Measurements from ENCODE around the gene PLB1. TPM values are rescaled to one million over a fixed set of nuclear protein-coding genes. Genes with fewer than 3 reads are reported as not detected.

Gene PLB1
- total RNA-seq, 2 donors from 2014 or later: 2.1 to 3.0 TPM

DNA sequence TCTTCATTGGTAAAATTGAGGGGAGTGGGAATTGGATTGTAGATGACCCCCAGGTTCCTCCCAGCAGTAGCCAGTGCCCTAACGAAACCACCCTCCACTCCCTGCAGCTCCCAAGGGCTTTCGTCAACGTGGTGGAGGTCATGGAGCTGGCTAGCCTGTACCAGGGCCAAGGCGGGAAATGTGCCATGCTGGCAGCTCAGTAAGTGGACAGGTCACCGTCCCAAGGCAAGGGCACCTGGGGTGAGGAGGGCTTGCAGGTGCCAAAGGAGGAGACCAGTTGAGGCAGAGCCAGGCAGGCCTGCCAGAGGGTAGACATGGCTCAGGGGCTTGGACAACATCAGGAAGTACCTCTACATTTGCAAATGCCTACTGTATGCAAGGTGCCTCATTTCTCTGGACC, 133.1 kb downstream of the PLB1 start:
- H3K9me3 ChIP-seq: no peaks in the 10 kb centered on the region
- H3K4me3 ChIP-seq: no peak overlapping the region
- no peaks in the 10 kb centered on the region for H3K36me3 ChIP-seq
- H3K27ac ChIP-seq: peak overlapping the region; percentile 86 to 92
- TF ChIP-seq, protein P1, sequence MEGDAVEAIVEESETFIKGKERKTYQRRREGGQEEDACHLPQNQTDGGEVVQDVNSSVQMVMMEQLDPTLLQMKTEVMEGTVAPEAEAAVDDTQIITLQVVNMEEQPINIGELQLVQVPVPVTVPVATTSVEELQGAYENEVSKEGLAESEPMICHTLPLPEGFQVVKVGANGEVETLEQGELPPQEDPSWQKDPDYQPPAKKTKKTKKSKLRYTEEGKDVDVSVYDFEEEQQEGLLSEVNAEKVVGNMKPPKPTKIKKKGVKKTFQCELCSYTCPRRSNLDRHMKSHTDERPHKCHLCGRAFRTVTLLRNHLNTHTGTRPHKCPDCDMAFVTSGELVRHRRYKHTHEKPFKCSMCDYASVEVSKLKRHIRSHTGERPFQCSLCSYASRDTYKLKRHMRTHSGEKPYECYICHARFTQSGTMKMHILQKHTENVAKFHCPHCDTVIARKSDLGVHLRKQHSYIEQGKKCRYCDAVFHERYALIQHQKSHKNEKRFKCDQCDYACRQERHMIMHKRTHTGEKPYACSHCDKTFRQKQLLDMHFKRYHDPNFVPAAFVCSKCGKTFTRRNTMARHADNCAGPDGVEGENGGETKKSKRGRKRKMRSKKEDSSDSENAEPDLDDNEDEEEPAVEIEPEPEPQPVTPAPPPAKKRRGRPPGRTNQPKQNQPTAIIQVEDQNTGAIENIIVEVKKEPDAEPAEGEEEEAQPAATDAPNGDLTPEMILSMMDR (IDR thresholded peaks at IDR 0.05): no peak
- H3K27me3 ChIP-seq: no peaks in the 10 kb centered on the region
- H3K4me1 ChIP-seq: peaks cover 0 to 48% of the 10 kb centered on the region in 2 donors
- DNase-seq (ENCODE audit: low spot score): no peak

DNA sequence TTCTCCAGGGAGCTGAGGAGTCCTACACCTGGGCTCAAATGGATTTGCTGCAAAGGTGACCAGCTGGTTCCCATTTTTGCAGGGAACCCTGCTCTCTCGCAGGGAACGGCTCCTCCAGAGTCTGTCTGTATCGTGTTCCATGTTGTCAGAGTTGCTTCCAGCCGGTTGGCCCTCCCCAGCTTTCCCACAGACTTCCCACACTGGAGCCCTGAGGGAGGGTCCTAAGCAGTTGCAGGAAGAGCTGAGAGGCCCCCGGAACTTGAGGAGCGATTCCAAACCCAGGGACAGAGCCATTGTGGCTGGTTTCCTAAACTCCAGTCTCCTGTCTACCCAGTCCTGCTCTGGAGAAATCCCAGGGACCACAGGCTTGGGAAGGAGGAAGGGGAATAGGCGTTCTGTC, 134.1 kb downstream of the PLB1 start:
- peaks cover 0 to 50% of the 10 kb centered on the region in 2 donors for H3K4me1 ChIP-seq
- no peak for DNase-seq (ENCODE audit: low spot score)
- TF ChIP-seq, protein P1 (IDR thresholded peaks at IDR 0.05): no peak
- no peak overlapping the region for H3K4me3 ChIP-seq
- no peaks in the 10 kb centered on the region for H3K36me3 ChIP-seq
- H3K9me3 ChIP-seq: no peaks in the 10 kb centered on the region
- no peaks in the 10 kb centered on the region for H3K27me3 ChIP-seq
- peak overlapping the region; percentile 40 to 48 for H3K27ac ChIP-seq

DNA sequence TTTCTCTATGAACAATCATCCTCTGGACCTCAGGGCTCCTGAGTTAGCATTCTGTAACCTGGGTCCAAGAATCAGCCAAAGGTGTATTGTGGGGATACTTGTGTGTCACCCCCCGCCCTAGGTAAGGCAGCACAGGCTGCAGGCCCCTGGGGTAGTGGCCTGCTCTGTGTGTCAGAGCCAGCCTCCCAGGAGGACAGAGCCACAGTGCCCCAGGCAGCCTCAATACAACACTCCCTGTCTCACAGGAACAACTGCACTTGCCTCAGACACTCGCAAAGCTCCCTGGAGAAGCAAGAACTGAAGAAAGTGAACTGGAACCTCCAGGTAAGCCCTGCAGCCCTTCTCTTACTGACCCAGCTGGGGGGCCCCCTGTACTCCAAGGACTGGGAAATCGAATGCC, 134.5 kb downstream of the PLB1 start:
- H3K4me1 ChIP-seq: peaks cover 0 to 50% of the 10 kb centered on the region in 2 donors

DNA sequence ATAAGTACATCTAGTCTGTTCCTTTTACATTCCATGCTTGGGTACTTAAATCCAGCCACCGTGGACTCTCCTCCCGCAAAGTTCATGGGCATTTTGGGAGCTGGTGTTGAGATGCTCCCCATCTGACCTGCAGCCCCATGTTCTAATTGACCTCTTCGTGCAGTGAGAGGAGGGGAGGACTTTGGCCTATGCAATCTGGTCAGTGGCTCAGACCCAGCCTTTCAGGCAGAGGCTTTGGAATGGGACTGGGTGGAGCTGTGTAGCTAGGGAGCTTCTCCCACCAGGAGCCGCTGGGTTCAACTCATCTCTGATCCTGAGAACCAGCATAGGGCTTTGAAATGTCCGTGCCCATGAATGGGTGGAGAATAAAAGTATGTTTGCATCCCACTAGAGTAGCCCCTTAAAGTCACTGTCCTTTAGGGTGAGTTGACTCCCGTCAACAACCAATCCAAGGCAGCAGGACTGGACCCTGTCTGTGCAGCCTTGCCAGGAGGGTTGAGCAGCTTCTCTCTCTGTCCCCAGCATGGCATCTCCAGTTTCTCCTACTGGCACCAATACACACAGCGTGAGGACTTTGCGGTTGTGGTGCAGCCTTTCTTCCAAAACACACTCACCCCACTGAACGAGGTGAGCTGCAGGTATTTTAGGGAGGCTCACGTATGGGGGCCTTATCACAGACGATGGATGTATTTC, 135.8 kb downstream of the PLB1 start:
- Histone ChIP-seq H3K27ac (peak overlapping the region in 1 of 2 donors; percentile 16), H3K36me3 (no peaks in the 10 kb centered on the region), H3K9me3 (no peaks in the 10 kb centered on the region), H3K4me1 (peaks cover 0 to 52% of the 10 kb centered on the region in 2 donors), H3K27me3 (no peaks in the 10 kb centered on the region), H3K4me3 (no peak overlapping the region)
- TF ChIP-seq, protein P1 (IDR thresholded peaks at IDR 0.05): no peak
- no peak for DNase-seq (ENCODE audit: low spot score)

More for the DNA sequence above, 134.5 kb downstream of the PLB1 start:
- Histone ChIP-seq H3K27me3 (no peaks in the 10 kb centered on the region), H3K27ac (peak overlapping the region; percentile 40 to 48), H3K36me3 (no peaks in the 10 kb centered on the region), H3K9me3 (no peaks in the 10 kb centered on the region), H3K4me3 (no peak overlapping the region)
- TF ChIP-seq, protein P1 (IDR thresholded peaks at IDR 0.05): no peak
- no peak for DNase-seq (ENCODE audit: low spot score)

DNA sequence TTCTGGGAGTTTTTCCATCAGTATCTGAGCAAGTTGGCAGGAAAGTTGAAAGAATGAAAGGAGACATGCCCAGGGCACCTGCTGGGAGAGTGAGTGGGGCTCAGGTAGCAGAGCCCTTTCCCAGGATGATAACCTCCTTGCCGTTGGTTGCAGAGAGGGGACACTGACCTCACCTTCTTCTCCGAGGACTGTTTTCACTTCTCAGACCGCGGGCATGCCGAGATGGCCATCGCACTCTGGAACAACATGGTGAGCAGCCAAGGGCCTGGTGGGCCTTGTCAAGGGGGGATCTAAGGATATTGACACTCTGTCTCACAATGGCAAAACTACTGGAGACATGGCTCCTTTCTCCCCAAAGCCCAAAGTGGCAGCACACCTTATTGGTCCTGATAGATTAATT, 136.9 kb downstream of the PLB1 start:
- TF ChIP-seq, protein P1 (IDR thresholded peaks at IDR 0.05): no peak
- DNase-seq (ENCODE audit: low spot score): no peak
- H3K4me1 ChIP-seq: peaks cover 0 to 42% of the 10 kb centered on the region in 2 donors
- H3K4me3 ChIP-seq: no peak overlapping the region
- no peaks in the 10 kb centered on the region for H3K36me3 ChIP-seq
- peak overlapping the region; percentile 44 to 81 for H3K27ac ChIP-seq
- no peaks in the 10 kb centered on the region for H3K27me3 ChIP-seq
- H3K9me3 ChIP-seq: no peaks in the 10 kb centered on the region

DNA sequence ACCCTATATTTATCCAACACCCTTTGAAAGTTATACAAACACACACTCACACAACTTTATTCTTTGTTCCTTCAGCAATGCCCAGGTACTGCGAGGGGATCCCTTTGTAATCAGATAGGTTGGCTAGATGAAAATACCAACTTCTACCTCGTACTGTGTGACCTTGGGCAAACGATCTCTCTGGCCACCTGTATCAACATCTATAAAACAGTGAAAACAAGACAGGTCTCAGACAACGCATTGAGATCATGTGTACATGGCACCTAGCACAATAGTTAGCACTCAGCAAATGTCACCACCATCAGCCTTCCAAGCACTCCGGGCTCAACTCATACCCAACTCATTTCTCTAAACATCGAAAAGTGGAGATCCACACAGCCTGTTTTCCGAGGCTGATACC, 137.3 kb downstream of the PLB1 start:
- H3K4me3 ChIP-seq: no peak overlapping the region
- no peaks in the 10 kb centered on the region for H3K27me3 ChIP-seq
- TF ChIP-seq, protein P1 (IDR thresholded peaks at IDR 0.05): no peak
- no peaks in the 10 kb centered on the region for H3K9me3 ChIP-seq
- H3K27ac ChIP-seq: peak overlapping the region; percentile 44 to 81
- no peak for DNase-seq (ENCODE audit: low spot score)
- peaks cover 0 to 38% of the 10 kb centered on the region in 2 donors for H3K4me1 ChIP-seq
- no peaks in the 10 kb centered on the region for H3K36me3 ChIP-seq

All from right atrium auricular region (tissue), 2 donors.